ENCODE measurements around the gene LRP5.

- TF ChIP-seq POLR2A (IDR thresholded peaks at IDR 0.05) (no peak), EP300 (IDR thresholded peaks at IDR 0.05) (no peak)
Measured at GRCh38 chr11:68379206-68379605, 66.8 kb downstream of the LRP5 start.
